ENCODE data around the gene XYLT2.
"Not testable (repeated sequence)": the region's sequence is repeated elsewhere in the genome, so short reads cannot be mapped to it uniquely, and the experiment has no call there.

The XYLT2 gene

DNA sequence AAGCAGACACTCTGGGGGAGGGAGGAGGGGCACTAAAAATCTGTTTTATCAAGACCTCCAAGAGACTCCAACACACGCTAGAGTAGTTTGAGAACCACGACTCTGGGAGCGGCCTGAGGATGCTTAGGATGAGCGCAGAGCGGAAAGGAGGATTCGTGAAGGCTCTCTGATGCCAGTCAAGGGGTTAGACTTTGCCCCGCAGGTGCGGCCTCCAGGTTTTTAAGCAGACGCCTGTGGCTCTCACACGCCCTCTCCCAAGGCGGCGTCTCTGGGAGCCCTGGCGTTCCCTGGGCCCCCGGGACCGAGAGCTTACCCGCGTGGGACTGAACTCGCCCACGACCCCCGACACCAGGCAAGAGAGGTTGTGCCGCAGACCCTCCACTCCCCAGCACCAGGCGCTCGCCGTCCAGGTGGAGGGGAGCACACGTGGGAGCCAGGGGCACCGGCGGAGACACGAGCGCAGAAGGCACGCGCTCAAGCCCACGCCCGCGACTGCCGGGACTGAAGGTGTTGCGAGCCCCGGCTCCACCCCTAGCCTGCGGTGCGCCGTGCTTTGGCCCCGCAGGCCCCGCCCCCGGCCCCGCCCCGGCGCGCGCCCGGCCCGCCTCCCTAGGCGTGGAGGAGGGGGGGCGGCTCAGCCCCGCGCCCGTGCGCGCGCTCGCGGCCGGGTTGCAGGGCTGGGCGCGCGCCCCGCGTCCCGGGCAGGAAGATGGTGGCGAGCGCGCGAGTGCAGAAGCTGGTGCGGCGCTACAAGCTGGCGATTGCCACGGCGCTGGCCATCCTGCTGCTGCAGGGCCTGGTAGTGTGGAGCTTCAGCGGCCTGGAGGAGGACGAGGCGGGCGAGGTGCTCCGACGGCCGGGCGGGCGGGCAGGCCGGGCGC is at the start of gene XYLT2:
Gene XYLT2 (plus strand): TSS at position 695 of the 881 bp plus-strand sequence. CDS start 15 bp downstream, at position 710.
- peak; percentile 93 for ATAC-seq
- peak; percentile 93 for DNase-seq

DNA sequence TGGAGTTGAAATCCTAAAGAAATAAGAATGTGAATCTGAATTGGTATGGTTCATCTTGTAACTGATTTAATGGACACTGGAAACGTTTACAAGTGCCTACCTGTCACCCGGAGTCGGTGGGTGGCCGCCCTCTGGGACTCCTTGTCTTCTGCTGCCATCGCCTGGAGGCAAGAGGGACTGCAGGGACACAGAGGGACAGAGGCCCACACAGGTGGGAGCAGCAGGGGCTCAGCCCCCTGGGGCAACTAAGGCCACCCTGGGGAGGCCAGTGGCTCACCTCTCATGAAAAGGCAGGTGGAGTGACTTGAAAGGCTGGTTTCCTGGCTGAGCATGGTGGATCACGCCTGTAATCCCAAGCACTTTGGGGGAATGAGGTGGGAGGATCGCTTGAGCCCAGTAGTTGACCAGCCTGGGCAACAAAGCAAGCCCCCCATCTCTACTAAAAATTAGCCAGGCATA is 48.5 kb upstream of the XYLT2 start:
- DNase-seq (peak; percentile 86), ATAC-seq (peak; percentile 97)

DNA sequence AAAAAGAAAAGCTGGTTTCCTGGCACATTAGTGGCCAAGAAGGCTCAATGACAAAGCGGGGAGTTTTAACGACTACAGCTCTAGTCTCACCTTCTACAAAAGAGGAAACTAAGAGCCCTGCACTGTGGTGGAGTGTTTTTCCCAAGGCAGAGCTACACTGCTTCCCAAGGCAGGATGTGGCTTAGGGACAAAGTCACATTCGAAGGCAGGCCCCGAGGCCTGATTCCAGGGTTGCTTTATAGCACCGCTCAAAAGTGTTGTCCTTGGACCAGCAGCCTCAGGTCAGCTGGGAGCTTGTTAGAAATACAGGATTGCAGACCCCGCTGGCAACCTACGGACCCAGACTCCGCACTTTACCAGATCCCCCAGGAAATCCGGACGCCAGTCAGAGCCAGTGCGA is 47.9 kb upstream of the XYLT2 start:
- ATAC-seq, result no peak
- no peak for DNase-seq

DNA sequence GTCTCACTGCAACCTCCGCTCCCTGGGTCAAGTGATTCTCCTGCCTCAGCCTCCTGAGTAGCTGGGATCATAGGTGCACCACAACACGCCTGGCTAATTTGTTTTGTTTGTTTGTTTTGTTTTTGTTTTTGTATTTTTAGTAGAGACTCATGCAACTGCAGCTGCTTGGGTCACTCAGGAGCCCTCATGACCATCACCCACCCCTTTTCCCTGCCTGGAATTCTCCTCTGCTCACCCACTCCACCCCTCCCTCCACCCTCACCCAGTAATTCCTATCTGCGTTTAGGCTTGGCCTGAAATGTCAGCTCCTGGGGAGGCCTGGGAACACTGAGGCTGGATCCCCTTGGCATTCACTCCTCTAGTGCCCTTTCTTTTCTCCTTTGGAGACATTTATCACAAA is 46.1 kb upstream of the XYLT2 start:
- no peak for DNase-seq
- no peak for ATAC-seq

DNA sequence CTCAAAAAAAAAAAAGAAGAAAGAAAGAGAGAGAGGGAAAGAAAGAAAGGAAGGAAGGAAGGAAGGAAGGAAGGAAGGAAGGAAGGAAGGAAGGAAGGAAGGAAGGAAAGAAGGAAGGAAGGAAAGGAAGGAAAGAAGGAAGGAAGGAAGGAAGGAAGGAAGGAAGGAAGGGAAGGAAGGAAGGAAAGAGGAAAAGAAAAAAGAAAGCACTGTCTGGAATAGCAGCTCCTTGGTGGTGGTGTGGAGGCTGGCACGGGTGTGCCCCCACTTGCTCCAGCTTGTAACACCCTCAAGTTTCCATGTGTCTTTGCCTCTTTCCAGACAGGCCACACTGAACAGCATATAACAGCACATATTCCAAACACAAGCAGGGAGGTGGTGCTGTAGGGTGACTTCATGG is 45.1 kb upstream of the XYLT2 start:
- DNase-seq, ATAC-seq: not testable (repeated sequence)

DNA sequence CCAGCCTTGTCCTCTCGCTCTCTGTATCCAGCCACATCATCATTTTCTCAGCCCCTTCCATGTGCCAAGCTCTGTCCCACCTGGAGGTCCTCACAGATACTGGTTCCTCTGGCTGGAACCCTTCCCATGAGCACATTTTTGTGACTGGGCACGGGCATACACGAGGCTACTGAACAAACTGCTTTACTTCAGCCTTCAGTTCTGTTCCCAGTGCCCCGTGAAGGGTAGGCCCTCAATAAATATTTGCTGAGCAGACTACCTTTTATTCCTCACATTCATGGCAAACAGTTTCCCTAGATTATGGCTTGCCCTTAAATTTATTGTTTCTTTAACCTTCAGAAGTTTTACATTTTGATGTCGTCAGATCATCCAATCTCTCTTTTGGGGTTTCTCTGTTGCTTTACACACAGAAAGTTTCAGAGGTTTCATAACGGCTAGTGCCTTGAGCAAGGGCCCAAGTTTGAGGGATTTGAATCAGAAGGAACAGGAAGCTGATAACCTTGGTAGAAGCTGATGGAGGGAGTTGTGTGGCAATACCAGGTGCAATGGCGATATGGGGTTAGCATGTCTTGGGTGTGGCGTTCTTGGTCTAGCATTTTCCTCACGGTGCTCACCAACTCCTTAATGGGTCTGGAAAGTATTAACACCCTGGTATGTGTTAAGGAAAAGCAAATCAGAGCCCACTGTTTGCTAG is 43.9 kb upstream of the XYLT2 start:
- no peak for ATAC-seq
- DNase-seq, result no peak

DNA sequence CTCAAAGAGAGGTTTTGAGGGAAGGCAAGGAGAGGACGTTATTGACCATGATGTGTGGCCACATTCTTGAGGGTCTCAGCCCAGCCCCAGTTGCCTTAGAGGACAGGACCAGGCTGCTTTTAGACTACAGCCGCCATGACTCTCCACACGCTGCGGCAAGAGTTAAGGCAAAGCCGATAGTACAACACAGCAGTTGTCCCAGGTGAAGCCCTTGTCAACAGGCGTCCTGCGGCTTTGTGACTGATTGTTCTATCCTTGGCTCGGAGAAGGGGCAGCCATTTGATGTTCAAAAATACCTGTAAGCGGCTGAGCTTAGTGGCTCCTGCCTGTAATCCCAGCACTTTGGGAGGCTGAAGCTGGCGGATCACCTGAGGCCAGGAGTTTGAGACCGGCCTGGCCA is 42.9 kb upstream of the XYLT2 start:
- no peak for ATAC-seq

DNA sequence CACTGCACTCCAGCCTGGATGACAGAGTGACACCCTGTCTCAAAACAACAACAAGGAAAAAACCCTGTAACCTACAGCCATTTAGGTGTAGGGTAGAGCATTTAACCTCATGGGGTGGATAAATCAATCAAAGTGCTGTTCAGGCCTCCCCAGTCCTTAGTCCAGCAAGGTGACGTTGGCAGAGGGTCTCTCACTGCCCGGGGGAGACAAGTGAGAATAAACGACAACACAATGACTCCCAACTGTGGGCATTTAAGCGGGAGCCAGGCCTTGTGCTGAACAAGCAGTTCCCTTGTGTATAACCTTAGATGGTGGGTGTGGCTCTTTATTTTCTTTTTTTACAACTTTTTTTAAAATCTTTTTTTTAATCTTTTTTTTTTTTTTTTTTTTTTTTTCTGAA is 42.3 kb upstream of the XYLT2 start:
- no peak for ATAC-seq
- no peak for DNase-seq

More for the DNA sequence above, 42.9 kb upstream of the XYLT2 start:
- no peak for DNase-seq

DNA sequence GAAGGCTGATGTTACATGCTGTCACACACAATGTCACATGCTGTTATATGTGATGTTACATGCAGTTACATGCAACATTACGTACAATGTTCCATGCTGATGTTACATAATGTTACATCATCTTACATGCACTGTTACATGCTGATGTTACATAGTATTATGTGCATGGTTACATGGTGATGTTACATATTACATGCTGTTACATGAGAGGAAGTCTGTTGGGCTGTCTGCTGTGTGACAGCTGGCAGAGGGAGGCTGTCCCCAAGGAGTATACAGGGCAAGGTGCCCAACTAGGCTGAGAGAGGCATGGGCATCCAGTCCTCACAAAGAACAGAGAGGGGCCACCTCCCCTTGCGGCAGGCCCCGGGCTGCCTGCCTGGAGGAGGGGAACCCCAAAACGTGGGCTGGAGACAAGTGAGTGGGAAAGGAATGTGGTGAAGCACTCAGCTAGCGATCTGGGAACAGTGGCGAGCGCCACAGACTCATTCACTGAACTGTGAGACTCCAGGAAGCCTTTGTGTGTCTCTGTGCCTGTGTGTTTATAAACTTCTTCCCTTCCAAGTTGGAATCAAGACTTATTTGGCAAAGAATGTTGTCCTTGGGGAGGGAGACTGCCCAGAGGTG is 41.0 kb upstream of the XYLT2 start:
- no peak for DNase-seq
- ATAC-seq, result no peak

DNA sequence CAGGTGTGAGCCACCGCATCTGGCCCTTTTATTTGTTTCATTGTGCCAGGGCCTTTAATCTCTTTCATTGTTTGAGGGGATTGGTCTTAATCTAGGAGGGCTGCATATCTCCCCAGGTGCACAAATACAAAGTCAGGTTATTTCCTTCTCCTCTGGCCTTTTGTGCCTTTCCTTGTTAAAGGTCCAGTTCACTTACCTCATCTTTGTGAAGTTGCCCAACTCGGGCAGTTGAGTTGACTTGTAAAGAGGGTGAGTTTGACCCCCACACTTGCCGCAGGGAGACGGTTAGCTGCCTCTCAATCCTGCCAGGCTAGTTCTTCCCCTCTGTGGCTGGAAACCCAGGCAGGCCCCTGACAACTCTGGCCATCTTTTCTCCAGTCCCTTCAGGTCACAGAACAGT is 38.3 kb upstream of the XYLT2 start:
- DNase-seq (no peak), ATAC-seq (no peak)

DNA sequence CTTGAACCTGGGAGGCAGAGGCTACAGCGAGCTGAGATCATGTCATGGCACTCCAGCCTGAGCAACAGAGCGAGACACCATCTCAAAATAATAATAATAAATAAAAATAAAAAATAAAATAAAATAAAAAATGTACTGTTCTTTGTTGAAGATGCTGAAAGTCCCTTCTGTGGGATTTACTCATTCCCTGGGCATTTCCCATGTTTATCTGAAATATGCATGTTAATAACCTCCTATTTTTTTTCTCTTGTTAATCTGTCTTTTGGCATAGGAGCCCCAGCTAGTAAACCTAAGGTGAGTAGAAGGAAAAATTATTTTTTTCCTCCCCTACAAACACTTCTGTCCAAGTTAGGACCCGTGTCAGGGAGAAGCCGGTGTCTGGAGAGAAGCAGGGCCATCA is 37.3 kb upstream of the XYLT2 start:
- no peak for ATAC-seq

DNA sequence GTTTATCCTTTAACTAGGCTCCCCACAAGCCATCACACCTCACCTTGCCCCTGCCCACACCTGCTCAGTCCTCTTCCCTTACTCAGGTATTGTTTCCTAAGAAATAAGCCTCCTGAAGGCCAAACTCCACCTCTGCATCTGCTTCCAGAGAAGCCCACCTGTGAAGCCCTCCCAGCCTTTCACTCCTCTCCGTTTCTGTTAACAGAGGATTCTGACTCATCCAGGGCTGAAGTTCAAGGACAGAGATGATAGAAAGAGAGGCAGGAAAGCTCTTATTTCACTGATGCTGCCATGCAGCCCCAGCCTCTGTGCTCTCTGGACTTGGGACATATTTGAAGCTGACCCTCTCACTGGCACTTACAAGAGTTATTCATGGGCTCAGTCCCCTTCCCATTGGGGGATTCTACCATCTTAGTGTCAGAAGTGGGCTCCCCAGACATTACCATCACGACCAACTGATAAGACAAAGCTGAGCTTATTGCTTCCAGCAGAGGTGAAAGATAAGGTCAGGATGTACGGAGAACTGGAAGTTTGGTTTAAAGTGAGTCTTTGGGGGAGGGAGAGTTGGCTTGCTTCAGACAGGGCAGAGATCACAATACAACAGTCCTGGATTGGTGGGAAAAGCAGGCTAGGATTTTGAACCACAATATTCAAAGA is 35.3 kb upstream of the XYLT2 start:
- ATAC-seq, result no peak
- DNase-seq, result no peak

More for the DNA sequence above, 37.3 kb upstream of the XYLT2 start:
- DNase-seq, result no peak

DNA sequence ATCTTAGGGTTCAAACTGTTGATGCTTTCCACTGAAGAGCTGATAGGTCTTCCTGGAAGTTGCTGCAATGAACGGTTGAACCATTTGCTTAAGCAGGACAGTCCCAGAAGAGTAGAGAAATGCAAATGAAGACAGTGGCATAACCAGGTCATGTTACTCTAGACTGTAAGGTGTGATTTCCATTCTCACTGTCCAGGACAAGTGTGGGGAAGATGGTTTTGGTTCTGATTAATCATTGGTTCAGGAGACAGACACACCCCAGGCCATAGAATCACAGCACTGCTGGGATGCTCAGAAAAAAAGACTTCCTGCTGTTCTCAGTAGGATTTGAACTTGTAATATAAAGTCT is 34.8 kb upstream of the XYLT2 start:
- DNase-seq (no peak), ATAC-seq (peak; percentile 72)

DNA sequence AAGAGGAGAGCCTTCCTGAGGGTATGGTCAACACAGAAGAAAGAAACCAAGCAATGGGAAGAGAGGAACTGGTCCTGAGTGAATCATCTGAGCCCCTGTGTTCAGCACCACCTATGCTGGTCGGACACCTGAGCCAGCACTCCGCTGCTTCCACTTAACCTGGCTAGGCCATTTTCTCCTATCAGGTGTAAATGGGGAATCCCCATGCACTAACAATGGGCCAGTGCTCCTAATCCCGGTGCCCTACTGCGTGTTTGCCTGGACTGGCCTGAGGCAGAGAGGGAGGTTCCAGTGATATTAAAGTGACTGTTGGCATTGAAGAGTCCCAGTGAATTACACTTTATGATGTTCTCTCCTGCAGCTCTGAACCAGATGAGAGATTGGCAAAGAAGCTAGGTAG is 34.4 kb upstream of the XYLT2 start:
- ATAC-seq (peak; percentile 4), DNase-seq (no peak)

DNA sequence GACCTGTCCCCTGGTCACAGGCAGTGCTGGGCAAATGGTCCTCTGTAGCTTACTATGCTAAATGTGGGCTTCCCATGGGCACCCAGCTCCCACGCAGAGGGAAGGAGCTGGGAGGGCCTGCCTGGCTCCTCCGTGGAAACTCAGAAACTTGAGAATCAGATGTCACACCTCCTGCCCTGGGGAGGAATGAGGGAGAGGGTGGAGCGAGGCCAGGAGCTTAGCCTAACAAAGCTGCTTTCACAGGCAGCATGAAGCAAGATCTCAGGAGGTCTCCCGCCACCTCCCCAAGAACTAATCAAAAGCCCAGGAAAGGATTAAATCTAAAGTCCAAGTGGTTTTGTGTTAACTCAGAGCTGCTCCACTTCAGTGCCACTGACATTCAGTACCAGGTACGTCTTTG is 33.6 kb upstream of the XYLT2 start:
- DNase-seq (no peak), ATAC-seq (no peak)

DNA sequence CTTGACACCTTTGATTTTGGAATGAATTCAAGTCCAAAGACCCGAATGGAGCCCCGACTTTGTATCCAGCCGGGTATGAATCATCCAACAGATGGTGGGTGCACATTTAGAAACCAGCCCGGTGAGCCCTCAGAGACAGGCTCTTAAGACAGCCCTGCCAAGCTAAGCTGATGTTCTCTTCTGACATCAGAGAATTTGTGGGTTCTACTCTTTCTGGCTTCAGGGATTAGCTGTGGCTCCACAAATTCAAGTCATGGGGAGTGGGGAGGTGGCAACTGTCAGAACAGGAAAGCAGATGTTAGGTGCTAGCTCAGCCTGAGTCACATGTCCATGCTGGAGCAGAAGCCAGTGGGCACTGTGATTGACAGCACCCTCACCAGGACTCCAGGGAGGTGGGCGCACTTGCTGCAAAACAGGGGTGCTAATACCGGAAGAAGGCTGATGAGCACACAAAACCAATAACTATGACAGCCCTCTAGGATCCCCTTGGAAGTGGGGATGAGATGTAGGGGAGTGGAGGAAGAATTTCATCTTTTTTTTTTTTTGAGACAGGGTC is 31.4 kb upstream of the XYLT2 start:
- no peak for ATAC-seq
- no peak for DNase-seq

DNA sequence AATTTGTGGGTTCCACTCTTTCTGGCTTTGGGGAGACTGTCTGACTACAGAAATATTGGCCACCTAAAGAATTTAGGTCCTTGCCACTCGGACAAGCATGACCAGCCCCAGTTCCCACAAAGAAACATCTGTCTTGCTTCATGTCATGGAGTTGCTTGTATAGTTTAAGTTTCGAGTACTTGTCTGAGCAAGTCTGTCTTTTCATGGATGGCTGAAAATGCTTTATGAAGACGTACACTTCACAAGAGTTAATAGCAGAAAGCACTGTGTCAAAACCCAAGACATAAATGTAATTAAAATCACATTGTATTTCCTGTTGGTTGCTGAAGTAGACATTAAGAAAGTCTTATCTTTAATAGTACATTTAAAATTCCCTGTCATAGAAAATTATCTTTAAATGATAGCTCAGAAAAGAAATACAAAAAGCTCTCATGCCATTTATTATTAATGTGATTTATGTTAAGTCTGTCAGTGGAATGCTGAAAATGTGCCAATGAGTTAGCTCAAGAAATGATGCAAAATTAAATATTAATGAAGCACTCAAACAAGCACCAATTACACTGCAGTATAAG is 29.8 kb upstream of the XYLT2 start:
- no peak for ATAC-seq
- DNase-seq, result no peak

DNA sequence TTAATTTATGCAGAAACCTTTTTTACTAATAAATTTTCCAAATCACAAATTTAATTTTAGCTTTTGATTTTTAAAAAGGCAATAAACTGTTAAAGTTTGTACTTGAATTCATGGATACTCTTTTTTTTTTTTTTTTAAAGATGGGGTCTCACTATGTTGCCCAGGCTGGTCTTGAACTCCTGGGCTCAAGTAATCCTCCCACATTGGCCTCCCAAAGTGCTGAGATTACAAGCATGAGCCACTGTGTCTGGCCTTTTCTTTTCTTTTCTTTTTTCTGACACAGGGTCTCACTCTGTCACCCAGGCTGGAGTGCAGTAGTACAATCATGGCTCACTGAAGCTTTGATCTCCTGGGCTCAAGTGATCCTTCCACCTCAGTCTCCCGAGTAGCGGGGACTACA is 29.3 kb upstream of the XYLT2 start:
- DNase-seq, ATAC-seq: not testable (repeated sequence)

DNA sequence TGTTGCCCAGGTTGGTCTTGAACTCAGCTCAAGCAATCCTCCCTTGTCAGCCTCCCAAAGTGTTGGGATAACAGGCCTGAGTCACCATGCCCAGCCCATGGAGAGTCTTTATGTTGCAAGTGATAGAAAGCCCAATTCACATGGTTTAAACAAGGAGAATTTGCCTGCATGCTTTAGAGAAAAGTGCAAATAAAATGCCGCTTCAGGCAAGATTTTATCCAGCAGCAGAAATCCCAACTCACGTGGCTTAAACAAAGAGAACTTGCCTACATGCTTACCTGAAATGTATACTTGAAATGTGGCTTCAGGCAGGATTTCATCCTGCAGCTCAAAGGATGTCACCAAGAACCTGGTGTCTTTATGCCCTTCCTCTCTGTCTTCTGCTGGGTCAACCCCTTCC is 28.8 kb upstream of the XYLT2 start:
- ATAC-seq (no peak), DNase-seq (no peak)

DNA sequence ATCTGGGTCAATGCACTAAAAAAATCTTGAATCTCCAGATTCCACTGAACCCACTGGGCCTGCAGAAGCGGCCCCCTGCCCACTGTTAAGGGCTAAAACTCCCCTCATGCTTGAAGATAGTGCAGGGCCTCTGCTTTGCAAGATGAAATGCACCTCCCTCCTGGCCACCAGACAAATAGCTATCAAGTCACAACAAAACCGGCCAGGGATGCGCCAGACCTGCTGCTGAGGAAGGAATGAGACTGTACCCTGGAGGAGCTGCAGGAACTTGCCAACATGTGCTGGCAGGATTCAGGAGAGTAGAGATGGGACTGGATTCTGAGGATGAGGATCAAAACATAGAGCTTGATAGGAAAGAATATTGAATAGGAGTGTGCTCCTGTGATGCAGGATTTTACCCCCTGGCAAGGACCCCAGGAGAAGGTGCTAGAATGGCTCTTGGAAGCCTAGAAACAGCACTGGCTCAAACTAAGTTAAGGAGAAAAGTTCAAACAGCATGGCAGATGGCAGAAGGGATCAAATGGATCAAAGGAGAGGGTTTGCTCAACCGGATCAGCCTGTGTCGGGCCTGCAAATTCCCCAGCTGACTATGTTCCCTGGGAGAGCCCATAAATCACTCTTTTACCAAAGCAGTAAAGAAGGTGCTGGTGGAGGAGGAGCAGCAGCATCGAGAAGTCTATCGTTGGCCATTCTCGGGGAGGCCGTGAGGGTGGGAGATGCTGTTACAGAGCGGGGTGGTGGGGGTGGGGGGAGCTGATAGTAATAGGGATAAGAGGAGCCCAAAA is 27.2 kb upstream of the XYLT2 start:
- ATAC-seq (no peak), DNase-seq (no peak)
